Measurements from ENCODE around the gene ZCCHC24. TPM values are rescaled to one million over a fixed set of nuclear protein-coding genes. Genes with fewer than 3 reads are reported as not detected.

ZCCHC24 gene
- total RNA-seq, 1 donor from 2014 or later: 5.9 TPM

DNA sequence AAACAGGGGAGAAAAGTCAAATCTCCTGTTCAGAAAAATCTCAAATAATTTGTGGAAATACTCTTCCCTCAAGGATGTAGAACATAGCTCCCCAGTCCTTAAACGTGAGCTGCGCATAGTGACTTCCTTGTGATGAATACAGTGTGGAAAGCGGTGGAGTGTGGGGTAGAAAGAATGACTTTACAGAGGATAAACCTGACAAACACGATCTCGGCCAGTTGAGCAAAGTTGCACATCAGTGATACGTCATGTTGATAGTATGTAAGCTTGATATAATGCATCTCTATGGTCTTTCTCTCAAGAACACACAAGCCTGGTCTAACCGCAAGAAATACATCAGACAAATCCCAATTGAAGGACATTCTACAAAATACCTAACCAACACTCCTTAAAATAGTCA lies 32.0 kb upstream of the ZCCHC24 start:
- H3K4me1 Mint-ChIP-seq: peaks cover 15% of the 10 kb centered on the region
- H3K27me3 Mint-ChIP-seq (ENCODE audit: insufficient read depth, low read depth): peaks cover 8% of the 10 kb centered on the region
- Histone ChIP-seq H4K20me1 (ENCODE audit: low read depth) (no peaks in the 10 kb centered on the region), H3K79me2 (ENCODE audit: low read depth) (no peaks in the 10 kb centered on the region), H3K9me3 (ENCODE audit: low read depth) (no peaks in the 10 kb centered on the region), H2AFZ (replicated peaks) (no peak overlapping the region), H3F3A (ENCODE audit: low read depth) (no peaks in the 10 kb centered on the region), H3K4me3 (no peak overlapping the region), H3K36me3 (no peaks in the 10 kb centered on the region), H3K27me3 (peaks cover 8% of the 10 kb centered on the region), H3K9ac (no peak overlapping the region), H3K4me2 (no peak overlapping the region), H3K4me1 (peaks cover 5% of the 10 kb centered on the region), H3K27ac (no peak overlapping the region)
- peaks cover 6% of the 10 kb centered on the region for H3K9me3 Mint-ChIP-seq
- H3K4me3 Mint-ChIP-seq: no peak overlapping the region
- no peak for DNase-seq (ENCODE audit: low spot score)
- no peak for TF ChIP-seq CTCF (IDR thresholded peaks at IDR 0.05)
- TF ChIP-seq EZH2 (IDR thresholded peaks at IDR 0.05): no peak
- H3K36me3 Mint-ChIP-seq: no peaks in the 10 kb centered on the region
- no peak overlapping the region for H3K27ac Mint-ChIP-seq

- Histone ChIP-seq H3K27me3 (peaks cover 8% of the 10 kb centered on the region), H3K4me2 (no peak overlapping the region), H3K4me1 (no peaks in the 10 kb centered on the region), H3K9me3 (ENCODE audit: low read depth) (no peaks in the 10 kb centered on the region), H4K20me1 (ENCODE audit: low read depth) (no peaks in the 10 kb centered on the region), H3K9ac (no peak overlapping the region), H3K27ac (no peak overlapping the region), H3K4me3 (no peak overlapping the region), H2AFZ (replicated peaks) (no peak overlapping the region), H3K36me3 (no peaks in the 10 kb centered on the region), H3F3A (ENCODE audit: low read depth) (no peaks in the 10 kb centered on the region), H3K79me2 (ENCODE audit: low read depth) (no peaks in the 10 kb centered on the region)
- no peak for DNase-seq (ENCODE audit: low spot score)
- Mint-ChIP-seq H3K27ac (no peak overlapping the region), H3K27me3 (ENCODE audit: insufficient read depth, low read depth) (peaks cover 8% of the 10 kb centered on the region), H3K4me3 (no peak overlapping the region), H3K36me3 (no peaks in the 10 kb centered on the region), H3K9me3 (peaks cover 6% of the 10 kb centered on the region), H3K4me1 (peaks cover 13% of the 10 kb centered on the region)
- TF ChIP-seq EZH2phosphoT487 (IDR thresholded peaks at IDR 0.05) (no peak), EZH2 (IDR thresholded peaks at IDR 0.05) (no peak), CTCF (IDR thresholded peaks at IDR 0.05) (no peak)
Measured at GRCh38 chr10:79476645-79477044, 31.2 kb upstream of the ZCCHC24 start.

DNA sequence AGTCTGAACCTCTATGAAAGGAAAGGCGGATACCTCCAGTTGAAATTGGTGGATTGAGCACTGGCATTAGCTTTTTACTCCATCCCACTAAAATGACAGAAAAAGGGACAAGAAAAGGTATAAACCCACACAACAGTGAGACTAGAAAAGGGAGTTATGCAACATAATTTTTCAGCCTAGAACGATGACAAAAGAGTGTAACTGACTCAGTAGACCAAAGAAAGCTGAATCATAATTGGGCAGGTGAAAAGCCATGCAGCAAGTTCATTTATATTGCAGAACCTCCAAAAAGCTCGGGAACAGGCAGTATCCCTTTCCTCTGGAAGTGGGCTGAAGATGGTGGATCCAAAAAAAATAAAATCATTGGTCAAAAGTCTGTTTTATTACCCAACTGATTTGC lies 30.5 kb upstream of the ZCCHC24 start:
- no peak for TF ChIP-seq EZH2 (IDR thresholded peaks at IDR 0.05)
- TF ChIP-seq EZH2phosphoT487 (IDR thresholded peaks at IDR 0.05): no peak
- no peak for TF ChIP-seq CTCF (IDR thresholded peaks at IDR 0.05)
- H3K9me3 ChIP-seq (ENCODE audit: low read depth): no peaks in the 10 kb centered on the region
- peaks cover 8% of the 10 kb centered on the region for H3K27me3 ChIP-seq
- H3K4me1 ChIP-seq: no peaks in the 10 kb centered on the region
- H4K20me1 ChIP-seq (ENCODE audit: low read depth): no peaks in the 10 kb centered on the region
- Mint-ChIP-seq H3K27ac (no peak overlapping the region), H3K36me3 (no peaks in the 10 kb centered on the region), H3K9me3 (peaks cover 6% of the 10 kb centered on the region), H3K4me1 (peaks cover 12% of the 10 kb centered on the region), H3K27me3 (ENCODE audit: insufficient read depth, low read depth) (peaks cover 8% of the 10 kb centered on the region), H3K4me3 (no peak overlapping the region)
- H3K9ac ChIP-seq: no peak overlapping the region
- H3K79me2 ChIP-seq (ENCODE audit: low read depth): no peaks in the 10 kb centered on the region
- H2AFZ ChIP-seq (replicated peaks): no peak overlapping the region
- H3K36me3 ChIP-seq: no peaks in the 10 kb centered on the region
- no peak overlapping the region for H3K4me2 ChIP-seq
- H3F3A ChIP-seq (ENCODE audit: low read depth): no peaks in the 10 kb centered on the region
- H3K27ac ChIP-seq: no peak overlapping the region
- DNase-seq (ENCODE audit: low spot score): no peak
- H3K4me3 ChIP-seq: no peak overlapping the region
